ENCODE results near the gene MAPT. TPM values are rescaled to one million over a fixed set of nuclear protein-coding genes. Genes with fewer than 3 reads are reported as not detected.

The MAPT gene
- total and polyA plus RNA-seq, 2 of the 13 experiments (the other 11 are each of a cell fraction or from before 2014, with no cell fraction given) = 2.1 to 2.8 TPM

DNA sequence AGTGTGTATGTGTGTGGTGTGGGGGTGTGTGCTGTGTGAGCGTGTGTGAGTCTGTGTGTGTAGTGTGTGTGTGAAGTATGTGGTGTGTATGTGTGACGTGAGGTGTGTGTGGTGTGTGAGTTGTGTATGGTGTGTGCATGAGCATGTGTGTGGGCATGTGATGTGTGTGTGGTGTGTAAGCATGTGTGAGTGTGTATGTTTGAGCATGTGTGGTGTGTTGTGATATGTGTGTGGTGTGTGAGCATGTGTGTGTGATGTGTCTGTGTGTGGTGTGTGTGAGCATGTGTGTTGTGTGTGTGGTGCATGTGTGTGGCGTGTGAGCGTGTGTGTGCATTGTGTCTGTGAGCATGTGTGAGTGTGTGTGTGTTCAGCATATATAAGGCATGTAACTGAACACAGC, 20.9 kb downstream of the MAPT start (continued):
- TF ChIP-seq HMGXB3 (CRISPR knock-in tag; IDR thresholded peaks at IDR 0.05; ENCODE audit: borderline replicate concordance) (no peak), TRIM22 (IDR thresholded peaks at IDR 0.05) (0 out of 2 replicates have a peak, but pooled peaks have one; percentile 32), ZNF713 (CRISPR knock-in tag; IDR thresholded peaks at IDR 0.05) (no peak), TARDBP (CRISPR knock-in tag; IDR thresholded peaks at IDR 0.05) (no peak), HDAC6 (IDR thresholded peaks at IDR 0.05; ENCODE audit: low read depth, low read length) (no peak), SMAD3 (CRISPR knock-in tag; IDR thresholded peaks at IDR 0.05) (no peak), JUNB (CRISPR knock-in tag; IDR thresholded peaks at IDR 0.05; ENCODE audit: borderline replicate concordance) (peak; percentile 31; the same call in 1 of the 2 replicates), NFYC (CRISPR knock-in tag; IDR thresholded peaks at IDR 0.05) (no peak), KDM5B (CRISPR knock-in tag; IDR thresholded peaks at IDR 0.05; ENCODE audit: borderline replicate concordance) (no peak), SIX1 (CRISPR knock-in tag; IDR thresholded peaks at IDR 0.05; ENCODE audit: borderline replicate concordance) (no peak), ZNF337 (CRISPR knock-in tag; IDR thresholded peaks at IDR 0.05; ENCODE audit: borderline replicate concordance, low read depth) (no peak), SRSF9 (IDR thresholded peaks at IDR 0.05; ENCODE audit: borderline replicate concordance, insufficient read depth, low read depth, low read length, poor library complexity, severe bottlenecking) (no peak), SSRP1 (CRISPR knock-in tag; IDR thresholded peaks at IDR 0.05) (no peak), SIX4 (CRISPR knock-in tag; IDR thresholded peaks at IDR 0.05) (no peak), ZNF263 (CRISPR knock-in tag; IDR thresholded peaks at IDR 0.05) (no peak), SP1 (IDR thresholded peaks at IDR 0.05) (no peak), SP1 (CRISPR knock-in tag; IDR thresholded peaks at IDR 0.05) (no peak), CBX5 (CRISPR knock-in tag; IDR thresholded peaks at IDR 0.05; ENCODE audit: borderline replicate concordance) (no peak), IKZF1 (IDR thresholded peaks at IDR 0.05) (0 out of 2 replicates have a peak, but pooled peaks have one; percentile 80), ZNF784 (CRISPR knock-in tag; IDR thresholded peaks at IDR 0.05; ENCODE audit: borderline replicate concordance) (no peak), LCORL (IDR thresholded peaks at IDR 0.05) (no peak), LCORL (CRISPR knock-in tag; IDR thresholded peaks at IDR 0.05) (no peak), NFRKB (IDR thresholded peaks at IDR 0.05) (peak; percentile 14; the same call in 1 of the 2 replicates), RAD21 (CRISPR knock-in tag; IDR thresholded peaks at IDR 0.05) (no peak)

Measured in HepG2 (cell line).